ENCODE data around the gene PTPMT1. TPM values are rescaled to one million over a fixed set of nuclear protein-coding genes. Genes with fewer than 3 reads are reported as not detected.

Gene PTPMT1
- total and polyA plus RNA-seq, 2 experiments from 2014 or later, result 106 to 109 TPM

GRCh38 chr11:47541070-47541469, 24.3 kb upstream of the PTPMT1 start:
- DNase-seq (ENCODE audit: low spot score), result no peak
- no peaks in the 10 kb centered on the region for H3K27me3 Mint-ChIP-seq (ENCODE audit: insufficient read depth, low read depth, poor library complexity)
- no peak overlapping the region for H3K4me2 ChIP-seq
- no peaks in the 10 kb centered on the region; the same call in 1 of the 2 replicates for H3K9me2 ChIP-seq (ENCODE audit: insufficient read depth)
- peaks cover 100% of the 10 kb centered on the region for H3K79me2 ChIP-seq (replicated peaks; ENCODE audit: insufficient read depth)
- H3F3A ChIP-seq (replicated peaks; ENCODE audit: low read depth), result peaks cover 10% of the 10 kb centered on the region; the same call in 1 of the 2 replicates
- H4K20me1 ChIP-seq (replicated peaks; ENCODE audit: insufficient read depth), result peaks cover 91% of the 10 kb centered on the region
- H3K4me3 Mint-ChIP-seq, result no peak overlapping the region; the same call in 2 of the 3 replicates
- H3K36me3 Mint-ChIP-seq (ENCODE audit: low read depth), result peaks cover 10% of the 10 kb centered on the region; the same call in 2 of the 3 replicates
- no peak for TF ChIP-seq EZH2 (IDR thresholded peaks at IDR 0.05; ENCODE audit: low read depth, unreplicated experiment)
- no peak for TF ChIP-seq EZH2phosphoT487 (IDR thresholded peaks at IDR 0.05; ENCODE audit: unreplicated experiment)
- TF ChIP-seq STAT1 (IDR thresholded peaks at IDR 0.05; ENCODE audit: unreplicated experiment), result no peak
- TF ChIP-seq JUNB (IDR thresholded peaks at IDR 0.05; ENCODE audit: unreplicated experiment), result no peak
- no peak for TF ChIP-seq ZNF331 (CRISPR knock-in tag; IDR thresholded peaks at IDR 0.05; ENCODE audit: low read depth)
- no peak for TF ChIP-seq NANOG (IDR thresholded peaks at IDR 0.05; ENCODE audit: borderline replicate concordance)
- TF ChIP-seq ZNF462 (CRISPR knock-in tag; IDR thresholded peaks at IDR 0.05), result no peak
- H2AFZ ChIP-seq, result no peak overlapping the region
- H3K4me3 ChIP-seq, result no peak overlapping the region
- peaks cover 29% of the 10 kb centered on the region for H3K4me1 Mint-ChIP-seq
- peaks cover 41% of the 10 kb centered on the region for H3K4me1 ChIP-seq (ENCODE audit: insufficient read depth)
- H3K9me3 Mint-ChIP-seq, result no peaks in the 10 kb centered on the region; the same call in 2 of the 3 replicates
- no peaks in the 10 kb centered on the region for H3K36me3 ChIP-seq (ENCODE audit: insufficient read depth)
- no peak for ATAC-seq
- no peak overlapping the region for H3K27ac ChIP-seq (ENCODE audit: low read depth)
- H3K27me3 ChIP-seq (ENCODE audit: insufficient read depth), result no peaks in the 10 kb centered on the region
- H3K27ac Mint-ChIP-seq, result no peak overlapping the region

Measured in GM23338 (cell line).